HG02588 (cell line): ENCODE measurements around the gene EFCAB13.
"Not testable (repeated sequence)": the region's sequence is repeated elsewhere in the genome, so short reads cannot be mapped to it uniquely, and the experiment has no call there.

Source experiments
- ATAC-seq: cut with Tn5 transposase; IDR thresholded peaks from one replicate; pipeline ENCODE4 v1.9.1; 2021; ENCODE audit warnings: mild to moderate bottlenecking, moderate library complexity; ENCODE audit not compliant: unreplicated experiment

The EFCAB13 gene

GRCh38 chr17:47423406-47424295 is 99.9 kb downstream of the EFCAB13 start:
- no peak for ATAC-seq

GRCh38 chr17:47425233-47425632 is 101.5 kb downstream of the EFCAB13 start:
- not testable (repeated sequence) for ATAC-seq

- ATAC-seq, result not testable (repeated sequence)
Observed at GRCh38 chr17:47425887-47426635, 102.3 kb downstream of the EFCAB13 start.

- ATAC-seq, result no peak
Observed at GRCh38 chr17:47427985-47428384, 104.2 kb downstream of the EFCAB13 start.

GRCh38 chr17:47432240-47432639 is 108.5 kb downstream of the EFCAB13 start:
- not testable (repeated sequence) for ATAC-seq

GRCh38 chr17:47465165-47465564 is 141.4 kb downstream of the EFCAB13 start:
- ATAC-seq, result no peak

GRCh38 chr17:47466976-47467375 is 143.2 kb downstream of the EFCAB13 start:
- ATAC-seq, result not testable (repeated sequence)

GRCh38 chr17:47470836-47471235 is 147.1 kb downstream of the EFCAB13 start:
- ATAC-seq, result no peak

- not testable (repeated sequence) for ATAC-seq
Observed at GRCh38 chr17:47472073-47472472, 148.3 kb downstream of the EFCAB13 start.
